Effector memory CD8-positive, alpha-beta T cell (primary cell): ENCODE data around the gene NAXD.
A peak's percentile ranks its signal among the peaks of the same experiment; 100 is the strongest.

Experiments used
- ATAC-seq: fragments of 150-1000 bp; cut with Tn5 transposase; replicated peaks from 2 replicates; pipeline ENCODE4 v1.10.0; 2021; ENCODE audit warnings: mild to moderate bottlenecking, moderate library complexity
- DNase-seq, 3 experiments: peaks; one replicate each; pipeline ENCODE4 v3.0.0; 2021
- H3K27ac Mint-ChIP-seq, 2 donors: one replicate each; pipeline ENCODE4 v1.8.0; 2022; ENCODE audit warnings: mild to moderate bottlenecking in 2 of 2, mixed read lengths in 2 of 2, moderate library complexity in 2 of 2
- H3K27me3 Mint-ChIP-seq, 2 donors: one replicate each; pipeline ENCODE4 v1.8.0; 2022; ENCODE audit warnings: mixed read lengths in 2 of 2
- H3K36me3 Mint-ChIP-seq: one replicate; pipeline ENCODE4 v1.8.0; 2022; ENCODE audit warnings: mild to moderate bottlenecking, moderate library complexity, mixed read lengths; ENCODE audit not compliant: insufficient read depth
- H3K4me1 Mint-ChIP-seq, 2 donors: one replicate each; pipeline ENCODE4 v1.8.0; 2022; ENCODE audit warnings: low read depth in 2 of 2, mixed read lengths in 2 of 2
- H3K4me3 Mint-ChIP-seq, 2 donors: one replicate each; pipeline ENCODE4 v1.8.0; 2022; ENCODE audit warnings: mild to moderate bottlenecking in 2 of 2, mixed read lengths in 2 of 2, moderate library complexity in 2 of 2
- H3K9me3 Mint-ChIP-seq, 2 donors: one replicate each; pipeline ENCODE4 v1.8.0; 2022; ENCODE audit warnings: mixed read lengths in 2 of 2

NAXD gene

GRCh38 chr13:110607675-110608224, 7.6 kb upstream of the NAXD start:
- peaks cover 7 to 15% of the 10 kb centered on the region in 2 donors for H3K27me3 Mint-ChIP-seq
- ATAC-seq: no peak
- no peaks in the 10 kb centered on the region for H3K9me3 Mint-ChIP-seq
- H3K27ac Mint-ChIP-seq: no peak overlapping the region
- no peak for DNase-seq
- H3K36me3 Mint-ChIP-seq: no peaks in the 10 kb centered on the region
- H3K4me3 Mint-ChIP-seq: no peak overlapping the region
- H3K4me1 Mint-ChIP-seq: peaks cover 0 to 7% of the 10 kb centered on the region in 2 donors

GRCh38 chr13:110610955-110611595, 4.3 kb upstream of the NAXD start:
- Mint-ChIP-seq H3K9me3 (no peaks in the 10 kb centered on the region), H3K4me3 (peak overlapping the region; percentile 56 to 71), H3K4me1 (peaks cover 5 to 12% of the 10 kb centered on the region in 2 donors), H3K36me3 (peaks cover 7% of the 10 kb centered on the region), H3K27me3 (no peaks in the 10 kb centered on the region), H3K27ac (peak overlapping the region in 1 of 2 donors; percentile 72)
- ATAC-seq: no peak
- no peak for DNase-seq

- no peaks in the 10 kb centered on the region for H3K9me3 Mint-ChIP-seq
- H3K4me1 Mint-ChIP-seq: peaks cover 20 to 32% of the 10 kb centered on the region in 2 donors
- ATAC-seq (no peak), DNase-seq (no peak)
- peaks cover 7% of the 10 kb centered on the region for H3K36me3 Mint-ChIP-seq
- H3K4me3 Mint-ChIP-seq: peak overlapping the region; percentile 81 to 90
- peak overlapping the region; percentile 94 for H3K27ac Mint-ChIP-seq
- H3K27me3 Mint-ChIP-seq: no peaks in the 10 kb centered on the region
These were observed 382 bp upstream of the NAXD start for GRCh38 chr13:110615005-110615321.

- H3K27me3 Mint-ChIP-seq: no peaks in the 10 kb centered on the region
- peaks cover 7% of the 10 kb centered on the region for H3K36me3 Mint-ChIP-seq
- H3K9me3 Mint-ChIP-seq: no peaks in the 10 kb centered on the region
- ATAC-seq: peak; percentile 48
- peak overlapping the region; percentile 81 to 90 for H3K4me3 Mint-ChIP-seq
- peak in 1 of 3 experiments; percentile 16 for DNase-seq
- peak overlapping the region; percentile 94 for H3K27ac Mint-ChIP-seq
- H3K4me1 Mint-ChIP-seq: peaks cover 17 to 44% of the 10 kb centered on the region in 2 donors
These were observed 1.1 kb downstream of the NAXD start for GRCh38 chr13:110616103-110617101.

GRCh38 chr13:110617321-110618072, 2.2 kb downstream of the NAXD start:
- Mint-ChIP-seq H3K27me3 (no peaks in the 10 kb centered on the region), H3K4me1 (peaks cover 15 to 50% of the 10 kb centered on the region in 2 donors), H3K27ac (peak overlapping the region in 1 of 2 donors; percentile 94), H3K4me3 (peak overlapping the region in 1 of 2 donors; percentile 81), H3K36me3 (peaks cover 10% of the 10 kb centered on the region), H3K9me3 (no peaks in the 10 kb centered on the region)
- ATAC-seq: no peak
- DNase-seq: no peak

GRCh38 chr13:110618167-110618566, 2.8 kb downstream of the NAXD start:
- H3K36me3 Mint-ChIP-seq: peaks cover 17% of the 10 kb centered on the region
- H3K27me3 Mint-ChIP-seq: no peaks in the 10 kb centered on the region
- peak overlapping the region in 1 of 2 donors; percentile 6 for H3K4me3 Mint-ChIP-seq
- DNase-seq (no peak), ATAC-seq (no peak)
- H3K27ac Mint-ChIP-seq: peak overlapping the region in 1 of 2 donors; percentile 28
- peaks cover 19 to 50% of the 10 kb centered on the region in 2 donors for H3K4me1 Mint-ChIP-seq
- H3K9me3 Mint-ChIP-seq: no peaks in the 10 kb centered on the region

GRCh38 chr13:110618780-110619179, 3.4 kb downstream of the NAXD start:
- ATAC-seq (no peak), DNase-seq (no peak)
- Mint-ChIP-seq H3K27me3 (no peaks in the 10 kb centered on the region), H3K4me3 (no peak overlapping the region), H3K27ac (peak overlapping the region in 1 of 2 donors; percentile 28), H3K36me3 (peaks cover 19% of the 10 kb centered on the region), H3K9me3 (no peaks in the 10 kb centered on the region), H3K4me1 (peaks cover 19 to 50% of the 10 kb centered on the region in 2 donors)

GRCh38 chr13:110620596-110620995, 5.3 kb downstream of the NAXD start:
- H3K36me3 Mint-ChIP-seq: peaks cover 18% of the 10 kb centered on the region
- peak overlapping the region in 1 of 2 donors; percentile 65 for H3K27ac Mint-ChIP-seq
- no peak for DNase-seq
- no peak overlapping the region for H3K4me3 Mint-ChIP-seq
- no peaks in the 10 kb centered on the region for H3K9me3 Mint-ChIP-seq
- ATAC-seq: no peak
- H3K4me1 Mint-ChIP-seq: peaks cover 16 to 51% of the 10 kb centered on the region in 2 donors
- H3K27me3 Mint-ChIP-seq: no peaks in the 10 kb centered on the region

- Mint-ChIP-seq H3K4me1 (peaks cover 39 to 64% of the 10 kb centered on the region in 2 donors), H3K27me3 (no peaks in the 10 kb centered on the region), H3K27ac (peak overlapping the region in 1 of 2 donors; percentile 84), H3K9me3 (no peaks in the 10 kb centered on the region), H3K36me3 (peaks cover 37% of the 10 kb centered on the region), H3K4me3 (no peak overlapping the region)
- ATAC-seq: no peak
- DNase-seq: no peak
These were observed 9.7 kb downstream of the NAXD start for GRCh38 chr13:110624766-110625756.

GRCh38 chr13:110625771-110626321, 10.5 kb downstream of the NAXD start:
- DNase-seq (no peak), ATAC-seq (no peak)
- H3K9me3 Mint-ChIP-seq: no peaks in the 10 kb centered on the region
- H3K27me3 Mint-ChIP-seq: no peaks in the 10 kb centered on the region
- peak overlapping the region in 1 of 2 donors; percentile 84 for H3K27ac Mint-ChIP-seq
- H3K36me3 Mint-ChIP-seq: peaks cover 38% of the 10 kb centered on the region
- H3K4me1 Mint-ChIP-seq: peaks cover 44 to 64% of the 10 kb centered on the region in 2 donors
- peak overlapping the region in 1 of 2 donors; percentile 5 for H3K4me3 Mint-ChIP-seq

GRCh38 chr13:110626521-110626920, 11.2 kb downstream of the NAXD start:
- peak overlapping the region; percentile 50 to 84 for H3K27ac Mint-ChIP-seq
- peak overlapping the region in 1 of 2 donors; percentile 5 for H3K4me3 Mint-ChIP-seq
- peaks cover 44 to 61% of the 10 kb centered on the region in 2 donors for H3K4me1 Mint-ChIP-seq
- DNase-seq (no peak), ATAC-seq (no peak)
- no peaks in the 10 kb centered on the region for H3K27me3 Mint-ChIP-seq
- H3K36me3 Mint-ChIP-seq: peaks cover 38% of the 10 kb centered on the region
- no peaks in the 10 kb centered on the region for H3K9me3 Mint-ChIP-seq

- Mint-ChIP-seq H3K4me1 (peaks cover 44 to 55% of the 10 kb centered on the region in 2 donors), H3K27me3 (no peaks in the 10 kb centered on the region), H3K27ac (peak overlapping the region in 1 of 2 donors; percentile 6), H3K36me3 (peaks cover 39% of the 10 kb centered on the region), H3K4me3 (no peak overlapping the region), H3K9me3 (no peaks in the 10 kb centered on the region)
- DNase-seq: no peak
- ATAC-seq: no peak
These were observed 12.0 kb downstream of the NAXD start for GRCh38 chr13:110627351-110627750.
